HG03354 (cell line): Measurements from ENCODE around the gene LYAR.

Experiments
- ATAC-seq: cut with Tn5 transposase; IDR thresholded peaks from one replicate; pipeline ENCODE4 v1.9.1; 2021; ENCODE audit warnings: mild to moderate bottlenecking; ENCODE audit not compliant: unreplicated experiment, poor library complexity, severe bottlenecking

The LYAR gene

GRCh38 chr4:4317496-4318232 lies 27.7 kb upstream of the LYAR start:
- ATAC-seq: no peak

GRCh38 chr4:4316150-4316495 lies 26.2 kb upstream of the LYAR start:
- no peak for ATAC-seq

GRCh38 chr4:4315461-4316149 lies 25.7 kb upstream of the LYAR start:
- no peak for ATAC-seq

GRCh38 chr4:4311193-4311592 lies 21.2 kb upstream of the LYAR start:
- no peak for ATAC-seq

GRCh38 chr4:4308800-4309441 lies 19.0 kb upstream of the LYAR start:
- ATAC-seq: no peak

- ATAC-seq: no peak
Measured at GRCh38 chr4:4306920-4307319, 17.0 kb upstream of the LYAR start.

GRCh38 chr4:4302416-4302815 lies 12.5 kb upstream of the LYAR start:
- ATAC-seq: no peak

- ATAC-seq: no peak
Measured at GRCh38 chr4:4302001-4302400, 12.0 kb upstream of the LYAR start.

- ATAC-seq: no peak
Measured at GRCh38 chr4:4299006-4299405, 9.1 kb upstream of the LYAR start.

GRCh38 chr4:4296283-4296846 lies 6.4 kb upstream of the LYAR start:
- ATAC-seq: no peak

- ATAC-seq: no peak
Measured at GRCh38 chr4:4293279-4293678, 3.3 kb upstream of the LYAR start.

- ATAC-seq: peak; percentile 17
Measured at GRCh38 chr4:4289597-4289940, 385 bp downstream of the LYAR start.

GRCh38 chr4:4289055-4289454 lies 899 bp downstream of the LYAR start:
- ATAC-seq: no peak

- no peak for ATAC-seq
Measured at GRCh38 chr4:4288098-4288497, 1.9 kb downstream of the LYAR start.

GRCh38 chr4:4284827-4285618 lies 4.9 kb downstream of the LYAR start:
- ATAC-seq: no peak

GRCh38 chr4:4281787-4282186 lies 8.2 kb downstream of the LYAR start:
- no peak for ATAC-seq

- no peak for ATAC-seq
Measured at GRCh38 chr4:4277531-4277930, 12.4 kb downstream of the LYAR start.

GRCh38 chr4:4274226-4274625 lies 15.7 kb downstream of the LYAR start:
- ATAC-seq: no peak

- ATAC-seq: no peak
Measured at GRCh38 chr4:4271912-4272311, 18.0 kb downstream of the LYAR start.

- no peak for ATAC-seq
Measured at GRCh38 chr4:4270529-4270928, 19.4 kb downstream of the LYAR start.
